ENCODE results near the gene CBY2. TPM values are rescaled to one million over a fixed set of nuclear protein-coding genes. Genes with fewer than 3 reads are reported as not detected.

CBY2 gene
- total RNA-seq, 1 donor from 2014 or later = not detected

GRCh38 chr13:45702869-45703391, 810 bp downstream of the CBY2 start:
- no peak overlapping the region for H3K4me3 ChIP-seq (ENCODE audit: low read depth, low read length)
- no peak for DNase-seq (ENCODE audit: low read depth)
- no peak for TF ChIP-seq CTCF (conservative IDR thresholded peaks at IDR 0.05; ENCODE audit: low read depth, low read length)

- no peak for DNase-seq (ENCODE audit: low read depth)
- no peak for TF ChIP-seq CTCF (conservative IDR thresholded peaks at IDR 0.05; ENCODE audit: low read depth, low read length)
These were observed 2.2 kb downstream of the CBY2 start for GRCh38 chr13:45704211-45704739.

GRCh38 chr13:45704854-45705695, 3.0 kb downstream of the CBY2 start:
- no peak overlapping the region for H3K4me3 ChIP-seq (ENCODE audit: low read depth, low read length)
- DNase-seq (ENCODE audit: low read depth) = no peak
- TF ChIP-seq CTCF (conservative IDR thresholded peaks at IDR 0.05; ENCODE audit: low read depth, low read length) = no peak

More at GRCh38 chr13:45704211-45704739, 2.2 kb downstream of the CBY2 start:
- H3K4me3 ChIP-seq (ENCODE audit: low read depth, low read length) = no peak overlapping the region

GRCh38 chr13:45705918-45706317, 3.8 kb downstream of the CBY2 start:
- TF ChIP-seq CTCF (conservative IDR thresholded peaks at IDR 0.05; ENCODE audit: low read depth, low read length) = no peak
- H3K4me3 ChIP-seq (ENCODE audit: low read depth, low read length) = no peak overlapping the region
- DNase-seq (ENCODE audit: low read depth) = no peak

GRCh38 chr13:45707516-45708100, 5.5 kb downstream of the CBY2 start:
- no peak for TF ChIP-seq CTCF (conservative IDR thresholded peaks at IDR 0.05; ENCODE audit: low read depth, low read length)
- DNase-seq (ENCODE audit: low read depth) = no peak
- no peak overlapping the region for H3K4me3 ChIP-seq (ENCODE audit: low read depth, low read length)

- no peak for TF ChIP-seq CTCF (conservative IDR thresholded peaks at IDR 0.05; ENCODE audit: low read depth, low read length)
These were observed 9.8 kb downstream of the CBY2 start for GRCh38 chr13:45711951-45712350.

More at GRCh38 chr13:45711951-45712350, 9.8 kb downstream of the CBY2 start:
- no peak for DNase-seq (ENCODE audit: low read depth)
- H3K4me3 ChIP-seq (ENCODE audit: low read depth, low read length) = no peak overlapping the region

Data from epithelial cell of proximal tubule (primary cell).